ENCODE results near the gene OMA1.
"Not testable (repeated sequence)": the region's sequence is repeated elsewhere in the genome, so short reads cannot be mapped to it uniquely, and the experiment has no call there.

The OMA1 gene

GRCh38 chr1:58573705-58574591 is 27.4 kb upstream of the OMA1 start:
- DNase-seq: peak; percentile 34

GRCh38 chr1:58573138-58573537 is 26.6 kb upstream of the OMA1 start:
- DNase-seq: no peak

- DNase-seq: no peak
These were observed 26.2 kb upstream of the OMA1 start for GRCh38 chr1:58572690-58573089.

GRCh38 chr1:58571616-58572015 is 25.1 kb upstream of the OMA1 start:
- DNase-seq: no peak

GRCh38 chr1:58570817-58571216 is 24.3 kb upstream of the OMA1 start:
- DNase-seq: no peak

- no peak for DNase-seq
These were observed 23.6 kb upstream of the OMA1 start for GRCh38 chr1:58570094-58570493.

- DNase-seq: no peak
These were observed 22.4 kb upstream of the OMA1 start for GRCh38 chr1:58568911-58569310.

GRCh38 chr1:58568271-58568860 is 21.8 kb upstream of the OMA1 start:
- DNase-seq: no peak

GRCh38 chr1:58566339-58566738 is 19.8 kb upstream of the OMA1 start:
- no peak for DNase-seq

GRCh38 chr1:58563715-58564114 is 17.2 kb upstream of the OMA1 start:
- not testable (repeated sequence) for DNase-seq

- no peak for DNase-seq
These were observed 15.1 kb upstream of the OMA1 start for GRCh38 chr1:58561633-58562032.

- DNase-seq: no peak
These were observed 8.9 kb upstream of the OMA1 start for GRCh38 chr1:58555393-58555792.

GRCh38 chr1:58551186-58552140 is 4.9 kb upstream of the OMA1 start:
- no peak for DNase-seq

- DNase-seq: not testable (repeated sequence)
These were observed 2.8 kb upstream of the OMA1 start for GRCh38 chr1:58549291-58549690.

- DNase-seq: no peak
These were observed 1.8 kb upstream of the OMA1 start for GRCh38 chr1:58548371-58548770.

- DNase-seq: peak; percentile 80
These were observed 671 bp downstream of the OMA1 start for GRCh38 chr1:58545591-58546519.

- no peak for DNase-seq
These were observed 3.3 kb downstream of the OMA1 start for GRCh38 chr1:58543260-58543659.

GRCh38 chr1:58539553-58539952 is 7.0 kb downstream of the OMA1 start:
- DNase-seq: no peak

- DNase-seq: no peak
These were observed 7.7 kb downstream of the OMA1 start for GRCh38 chr1:58538821-58539220.

- not testable (repeated sequence) for DNase-seq
These were observed 14.7 kb downstream of the OMA1 start for GRCh38 chr1:58531842-58532241.

- no peak for DNase-seq
These were observed 17.2 kb downstream of the OMA1 start for GRCh38 chr1:58529284-58529683.

GRCh38 chr1:58528518-58528917 is 18.0 kb downstream of the OMA1 start:
- no peak for DNase-seq

Measured in stimulated activated naive CD4-positive, alpha-beta T cell treated with Interleukin-2 at 50 U/mL for 16 hours (primary cell).